IMR-90 (cell line): ENCODE measurements around the gene FBXL5. TPM values are rescaled to one million over a fixed set of nuclear protein-coding genes. Genes with fewer than 3 reads are reported as not detected.

Source experiments
- ATAC-seq: fragments of 200-7000 bp; cut with Tn5 transposase; 2 replicates; pipeline ENCODE4 v1.9.1; 2020; ENCODE audit warnings: low read depth, mild to moderate bottlenecking, moderate library complexity
- BruUV-seq: library from RNA; stranded (reverse); fragments of 400-500 nt; replicated peaks from 2 replicates; lab custom pipeline; 2021; lab: Mats Ljungman, UMichigan
- CTCF ChIA-PET: fragments of 300-600 bp; formaldehyde crosslinking; extraction: SDS; loops from one replicate; lab custom pipeline; 2021; ENCODE audit warnings: antibody characterized with exemption; lab: Yijun Ruan, JAX
- POLR2A ChIA-PET: fragments of 300-600 bp; sonication (Branson Sonifier 250); formaldehyde crosslinking; loops from one replicate; lab custom pipeline; 2022; ENCODE audit warnings: antibody characterized with exemption; ENCODE audit not compliant: unreplicated experiment; lab: Charles Lee
- DNase-seq: peaks from one replicate; pipeline ENCODE4 v3.0.0; 2013
- H2AFZ ChIP-seq: replicated peaks from 2 replicates; pipeline ENCODE3; 2013; ENCODE audit warnings: low read length, mild to moderate bottlenecking; ENCODE audit not compliant: poor library complexity
- H2AK5ac ChIP-seq: 2 replicates; pipeline ENCODE4 v1.6.1; 2013; ENCODE audit warnings: low read depth, low read length, inconsistent platforms
- H2AK9ac ChIP-seq: replicated peaks from 2 replicates; pipeline ENCODE3; 2013; ENCODE audit warnings: mild to moderate bottlenecking, low read depth, low read length, moderate library complexity; ENCODE audit not compliant: poor library complexity
- H2BK120ac ChIP-seq: 2 replicates; pipeline ENCODE4 v1.6.1; 2013; ENCODE audit warnings: low read depth, low read length, inconsistent platforms
- H2BK15ac ChIP-seq: 3 replicates; pipeline ENCODE4 v1.6.1; 2013; ENCODE audit warnings: low read depth, low read length, inconsistent platforms
- H2BK20ac ChIP-seq: 2 replicates; pipeline ENCODE4 v1.6.1; 2013; ENCODE audit warnings: low read depth, mild to moderate bottlenecking, inconsistent platforms, low read length, moderate library complexity
- H2BK5ac ChIP-seq: 2 replicates; pipeline ENCODE4 v1.6.1; 2013; ENCODE audit warnings: mild to moderate bottlenecking, low read depth, low read length, inconsistent platforms; ENCODE audit not compliant: poor library complexity, severe bottlenecking
- H3K14ac ChIP-seq: replicated peaks from 2 replicates; pipeline ENCODE4 v1.6.1; 2013; ENCODE audit warnings: low read depth, low read length, inconsistent platforms
- H3K18ac ChIP-seq: 2 replicates; pipeline ENCODE4 v1.6.1; 2013; ENCODE audit warnings: low read depth, low read length, control low read depth
- H3K23ac ChIP-seq: 2 replicates; pipeline ENCODE4 v1.6.1; 2013; ENCODE audit warnings: low read depth, low read length, inconsistent platforms
- H3K27ac ChIP-seq: 2 replicates; pipeline ENCODE4 v1.5.1; 2013; ENCODE audit warnings: mild to moderate bottlenecking, control low read depth, low read length; ENCODE audit not compliant: insufficient read depth
- H3K27me3 ChIP-seq: 2 replicates; pipeline ENCODE4 v1.6.1; 2013; ENCODE audit warnings: low read length; ENCODE audit not compliant: control insufficient read depth, insufficient read depth
- H3K36me3 ChIP-seq: 2 replicates; pipeline ENCODE4 v1.6.1; 2013; ENCODE audit warnings: low read length, mixed read lengths; ENCODE audit not compliant: control insufficient read depth, insufficient read depth
- H3K4ac ChIP-seq: 2 replicates; pipeline ENCODE4 v1.6.1; 2013; ENCODE audit warnings: low read depth, low read length, inconsistent platforms
- H3K4me1 ChIP-seq: 2 replicates; pipeline ENCODE4 v1.6.1; 2013; ENCODE audit warnings: low read length, mixed read lengths; ENCODE audit not compliant: control insufficient read depth, insufficient read depth
- H3K4me2 ChIP-seq: 2 replicates; pipeline ENCODE4 v1.6.1; 2013; ENCODE audit warnings: low read depth, mild to moderate bottlenecking, control low read depth, low read length, moderate library complexity
- H3K4me3 ChIP-seq: 2 replicates; pipeline ENCODE4 v1.5.1; 2013; ENCODE audit warnings: low read depth, mild to moderate bottlenecking, control low read depth, low read length, moderate library complexity; ENCODE audit not compliant: insufficient read depth
- H3K56ac ChIP-seq: 2 replicates; pipeline ENCODE4 v1.6.1; 2013; ENCODE audit warnings: low read length, inconsistent platforms; ENCODE audit not compliant: insufficient read depth; ENCODE audit errors: extremely low read depth
- H3K79me1 ChIP-seq, 2 experiments: 2 replicates each; pipeline ENCODE4 v1.6.1; 2013; ENCODE audit warnings: low read length in 2 of 2, inconsistent platforms in 1 of 2, low read depth in 1 of 2
- H3K9ac ChIP-seq: 2 replicates; pipeline ENCODE4 v1.6.1; 2013; ENCODE audit warnings: low read depth, low read length, control low read depth
- H3K9me1 ChIP-seq: 2 replicates; pipeline ENCODE4 v1.6.1; 2013; ENCODE audit warnings: low read length, inconsistent platforms; ENCODE audit not compliant: insufficient read depth
- H3K9me3 ChIP-seq: 2 replicates; pipeline ENCODE4 v1.6.1; 2013; ENCODE audit warnings: low read length; ENCODE audit not compliant: control insufficient read depth, insufficient read depth
- H4K20me1 ChIP-seq: 2 replicates; pipeline ENCODE4 v1.6.1; 2013; ENCODE audit warnings: low read length, inconsistent platforms; ENCODE audit not compliant: insufficient read depth
- H4K5ac ChIP-seq: 2 replicates; pipeline ENCODE4 v1.6.1; 2013; ENCODE audit warnings: mild to moderate bottlenecking, low read depth, low read length, control low read depth
- H4K8ac ChIP-seq, 2 experiments: 2 replicates each; pipeline ENCODE4 v1.6.1; 2013; ENCODE audit warnings: low read depth in 2 of 2, low read length in 2 of 2, control low read depth in 1 of 2, inconsistent platforms in 1 of 2
- H4K91ac ChIP-seq: 2 replicates; pipeline ENCODE4 v1.6.1; 2013; ENCODE audit warnings: low read depth, low read length, inconsistent platforms; ENCODE audit not compliant: insufficient read depth
- BHLHE40 ChIP-seq: fragments of 150-350 bp; IDR thresholded peaks from 2 replicates; pipeline ENCODE4 v1.6.1; 2016; ENCODE audit warnings: mild to moderate bottlenecking, low read depth, low read length
- CEBPB ChIP-seq: IDR thresholded peaks from 2 replicates; pipeline ENCODE4 v1.6.1; 2012; ENCODE audit warnings: low read depth, low read length, improper control_type of control experiment
- CHD1 ChIP-seq: IDR thresholded peaks from 2 replicates; pipeline ENCODE4 v1.6.1; 2012; ENCODE audit warnings: low read depth, low read length, improper control_type of control experiment
- FOS ChIP-seq: fragments of 150-350 bp; IDR thresholded peaks from 2 replicates; pipeline ENCODE4 v1.6.1; 2016; ENCODE audit warnings: low read depth, low read length
- MAFK ChIP-seq: IDR thresholded peaks from 2 replicates; pipeline ENCODE4 v1.6.1; 2012; ENCODE audit warnings: low read depth, low read length, improper control_type of control experiment
- MAZ ChIP-seq: IDR thresholded peaks from 2 replicates; pipeline ENCODE4 v1.6.1; 2012; ENCODE audit warnings: low read depth, mild to moderate bottlenecking, low read length, improper control_type of control experiment, moderate library complexity, borderline replicate concordance
- MXI1 ChIP-seq: IDR thresholded peaks from 2 replicates; pipeline ENCODE4 v1.6.1; 2012; ENCODE audit warnings: low read depth, mild to moderate bottlenecking, low read length, moderate library complexity, borderline replicate concordance
- NFE2L2 ChIP-seq: fragments of 150-350 bp; IDR thresholded peaks from 2 replicates; pipeline ENCODE4 v1.6.1; 2016; ENCODE audit warnings: low read depth, mild to moderate bottlenecking, low read length
- POLR2A ChIP-seq: IDR thresholded peaks from 2 replicates; pipeline ENCODE4 v1.6.1; 2012; ENCODE audit warnings: mild to moderate bottlenecking, low read depth, low read length
- RAD21 ChIP-seq: IDR thresholded peaks from 2 replicates; pipeline ENCODE4 v1.6.1; 2012; ENCODE audit warnings: low read length, improper control_type of control experiment
- RCOR1 ChIP-seq: IDR thresholded peaks from 2 replicates; pipeline ENCODE4 v1.6.1; 2012; ENCODE audit warnings: mild to moderate bottlenecking, low read length, improper control_type of control experiment; ENCODE audit not compliant: insufficient replicate concordance
- RFX5 ChIP-seq: IDR thresholded peaks from 2 replicates; pipeline ENCODE4 v1.8.0; 2012; ENCODE audit warnings: low read depth, mild to moderate bottlenecking, low read length, moderate library complexity
- SMC3 ChIP-seq: fragments of 150-350 bp; IDR thresholded peaks from 2 replicates; pipeline ENCODE4 v1.6.1; 2016; ENCODE audit warnings: low read depth, mild to moderate bottlenecking, antibody characterized with exemption, low read length, moderate library complexity
- WGBS, 2 experiments: methylation state at CpG; one replicate each; pipeline versions ENCODE4 v1.1.5 to v1.1.7; 2013; ENCODE audit warnings: missing lambda C conversion rate in 2 of 2; ENCODE audit not compliant: insufficient read length in 1 of 2; ENCODE audit errors: extremely low coverage in 2 of 2; 5-methylcytosine and 5-hydroxymethylcytosine counted together
- dilution Hi-C: fragments of 300-500 bp; cut with HindIII; formaldehyde crosslinking; loops from one replicate; pipeline ENCODE4 v1.14.3; 2018; ENCODE audit warnings: low sequenced_read_pairs; ENCODE audit not compliant: unreplicated experiment
- in situ Hi-C: fragments of 300-500 bp; cut with MboI; formaldehyde crosslinking; loops from 3 replicates; pipeline ENCODE4 v1.14.3; 2019; ENCODE audit warnings: low sequenced_read_pairs, inconsistent platforms, mixed read lengths
- intact Hi-C: fragments of 100-400 bp; cut with micrococcal nuclease; formaldehyde crosslinking; loops from 2 replicates; pipeline ENCODE4 v1.10.0; 2022
- polyA plus RNA-seq, 3 experiments: library from polyadenylated mRNA; depleted of rRNA; stranded (reverse); fragments of >200 nt; gene quantifications; 2 replicates each; pipeline ENCODE4 v1.2.3, GENCODE V29; 2012; ENCODE audit warnings: low replicate concordance in 1 of 3
- total RNA-seq: library from RNA; depleted of rRNA; stranded (reverse); fragments of >200 nt; gene quantifications from 2 replicates; pipeline ENCODE4 v1.2.3, GENCODE V29; 2012
- TF ChIP-seq, protein P1 (sequence below): fragments of 150-350 bp; IDR thresholded peaks from 2 replicates; pipeline ENCODE4 v1.6.1; 2016; ENCODE audit warnings: low read depth, mild to moderate bottlenecking, low read length, moderate library complexity, borderline replicate concordance
- TF ChIP-seq, protein P2 (sequence below): conservative IDR thresholded peaks from 2 replicates; pipeline ENCODE4 v1.5.1; 2012; ENCODE audit warnings: mild to moderate bottlenecking, low read depth, low read length, improper control_type of control experiment
- TF ChIP-seq, protein P3 (sequence below): fragments of 150-350 bp; IDR thresholded peaks from 2 replicates; pipeline ENCODE4 v1.6.1; 2017; ENCODE audit warnings: mild to moderate bottlenecking, antibody characterized with exemption, low read length, low read depth

Gene FBXL5
- total and polyA plus RNA-seq, 2 of the 4 experiments (the other 2 are of a cell fraction): 20.3 to 62.6 TPM

- no CpG with 5 or more reads among the region's 2 CpGs for WGBS, 2 experiments
- no peaks in the 10 kb centered on the region; the same call in none of the 2 replicates for H3K9me1 ChIP-seq
- POLR2A ChIA-PET: no interaction called here
- no peak overlapping the region for H4K91ac ChIP-seq
- H3K4me3 ChIP-seq: no peak overlapping the region
- H3K36me3 ChIP-seq: peaks cover 14% of the 10 kb centered on the region
- H3K27ac ChIP-seq: no peak overlapping the region
- H3K18ac ChIP-seq: no peak overlapping the region
- H3K14ac ChIP-seq: no peak overlapping the region
- no peaks in the 10 kb centered on the region for H3K9me3 ChIP-seq
- no peak overlapping the region for H2BK120ac ChIP-seq
- TF ChIP-seq, protein P1, sequence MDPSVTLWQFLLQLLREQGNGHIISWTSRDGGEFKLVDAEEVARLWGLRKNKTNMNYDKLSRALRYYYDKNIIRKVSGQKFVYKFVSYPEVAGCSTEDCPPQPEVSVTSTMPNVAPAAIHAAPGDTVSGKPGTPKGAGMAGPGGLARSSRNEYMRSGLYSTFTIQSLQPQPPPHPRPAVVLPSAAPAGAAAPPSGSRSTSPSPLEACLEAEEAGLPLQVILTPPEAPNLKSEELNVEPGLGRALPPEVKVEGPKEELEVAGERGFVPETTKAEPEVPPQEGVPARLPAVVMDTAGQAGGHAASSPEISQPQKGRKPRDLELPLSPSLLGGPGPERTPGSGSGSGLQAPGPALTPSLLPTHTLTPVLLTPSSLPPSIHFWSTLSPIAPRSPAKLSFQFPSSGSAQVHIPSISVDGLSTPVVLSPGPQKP: no peak
- TF ChIP-seq FOS (no peak), MXI1 (no peak), POLR2A (no peak), RAD21 (no peak), CEBPB (no peak), MAZ (no peak), RFX5 (no peak), RCOR1 (no peak), SMC3 (no peak), NFE2L2 (no peak), CHD1 (no peak), MAFK (no peak), BHLHE40 (no peak)
- TF ChIP-seq, protein P2, sequence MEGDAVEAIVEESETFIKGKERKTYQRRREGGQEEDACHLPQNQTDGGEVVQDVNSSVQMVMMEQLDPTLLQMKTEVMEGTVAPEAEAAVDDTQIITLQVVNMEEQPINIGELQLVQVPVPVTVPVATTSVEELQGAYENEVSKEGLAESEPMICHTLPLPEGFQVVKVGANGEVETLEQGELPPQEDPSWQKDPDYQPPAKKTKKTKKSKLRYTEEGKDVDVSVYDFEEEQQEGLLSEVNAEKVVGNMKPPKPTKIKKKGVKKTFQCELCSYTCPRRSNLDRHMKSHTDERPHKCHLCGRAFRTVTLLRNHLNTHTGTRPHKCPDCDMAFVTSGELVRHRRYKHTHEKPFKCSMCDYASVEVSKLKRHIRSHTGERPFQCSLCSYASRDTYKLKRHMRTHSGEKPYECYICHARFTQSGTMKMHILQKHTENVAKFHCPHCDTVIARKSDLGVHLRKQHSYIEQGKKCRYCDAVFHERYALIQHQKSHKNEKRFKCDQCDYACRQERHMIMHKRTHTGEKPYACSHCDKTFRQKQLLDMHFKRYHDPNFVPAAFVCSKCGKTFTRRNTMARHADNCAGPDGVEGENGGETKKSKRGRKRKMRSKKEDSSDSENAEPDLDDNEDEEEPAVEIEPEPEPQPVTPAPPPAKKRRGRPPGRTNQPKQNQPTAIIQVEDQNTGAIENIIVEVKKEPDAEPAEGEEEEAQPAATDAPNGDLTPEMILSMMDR: no peak
- TF ChIP-seq, protein P3, sequence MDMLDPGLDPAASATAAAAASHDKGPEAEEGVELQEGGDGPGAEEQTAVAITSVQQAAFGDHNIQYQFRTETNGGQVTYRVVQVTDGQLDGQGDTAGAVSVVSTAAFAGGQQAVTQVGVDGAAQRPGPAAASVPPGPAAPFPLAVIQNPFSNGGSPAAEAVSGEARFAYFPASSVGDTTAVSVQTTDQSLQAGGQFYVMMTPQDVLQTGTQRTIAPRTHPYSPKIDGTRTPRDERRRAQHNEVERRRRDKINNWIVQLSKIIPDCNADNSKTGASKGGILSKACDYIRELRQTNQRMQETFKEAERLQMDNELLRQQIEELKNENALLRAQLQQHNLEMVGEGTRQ: no peak
- no peak overlapping the region for H2AFZ ChIP-seq
- no peak overlapping the region for H4K5ac ChIP-seq
- H3K23ac ChIP-seq: no peak overlapping the region
- no peak overlapping the region for H2AK9ac ChIP-seq
- CTCF ChIA-PET: interaction anchor here (0.6 kb wide), 1 partner anchor 12 kb away, joined by 3 read pairs; no protein-coding TSS in a partner anchor
- no peak overlapping the region for H2BK5ac ChIP-seq
- DNase-seq (no peak), ATAC-seq (no peak)
- in situ Hi-C loops: no loop called here
- no TSS peak for BruUV-seq
- no peaks in the 10 kb centered on the region for H3K27me3 ChIP-seq
- H3K4me2 ChIP-seq: no peak overlapping the region
- H2AK5ac ChIP-seq: no peak overlapping the region
- H3K79me1 ChIP-seq: peaks cover 12 to 34% of the 10 kb centered on the region in 2 experiments
- no peak overlapping the region for H3K56ac ChIP-seq
- H4K20me1 ChIP-seq: peaks cover 17% of the 10 kb centered on the region
- no peak overlapping the region for H3K4ac ChIP-seq
- intact Hi-C loops: no loop called here
- H2BK20ac ChIP-seq: no peak overlapping the region
- H4K8ac ChIP-seq: no peak overlapping the region
- no peaks in the 10 kb centered on the region for H3K4me1 ChIP-seq
- H3K9ac ChIP-seq: no peak overlapping the region
- dilution Hi-C loops: no loop called here
- H2BK15ac ChIP-seq: no peak overlapping the region
These were observed 43.0 kb downstream of the FBXL5 start for GRCh38 chr4:15612136-15612535.
